Ovary (tissue), 9 donors: ENCODE results near the gene FRMD3. TPM values are rescaled to one million over a fixed set of nuclear protein-coding genes. Genes with fewer than 3 reads are reported as not detected.

Source experiments
- DNase-seq, 5 donors: peaks; one replicate each; pipeline ENCODE4 v3.0.0-alpha.2; 2019 to 2020
- H3K27ac ChIP-seq, 2 donors: fragments of 200-600 bp; one replicate each; pipeline versions ENCODE4 v1.5.1 to v1.8.0; 2019 to 2022
- H3K27me3 ChIP-seq: fragments of 200-600 bp; one replicate; pipeline ENCODE4 v1.8.0; 2022
- H3K36me3 ChIP-seq: fragments of 200-600 bp; sonication (generic); one replicate; pipeline ENCODE4 v1.5.1; 2019
- H3K4me1 ChIP-seq: one replicate; pipeline ENCODE4 v1.8.1; 2013; ENCODE audit warnings: mild to moderate bottlenecking, moderate library complexity; ENCODE audit not compliant: insufficient read depth
- H3K4me3 ChIP-seq: fragments of 200-600 bp; sonication (generic); one replicate; pipeline ENCODE4 v1.5.1; 2017
- H3K9me3 ChIP-seq, 2 donors: fragments of 200-600 bp in 1 of 2; sonication (generic) in 1 of 2; one replicate each; pipeline versions ENCODE4 v1.5.1 to v1.8.1; 2013 to 2019; ENCODE audit warnings: mild to moderate bottlenecking in 1 of 2, moderate library complexity in 1 of 2
- CTCF ChIP-seq, 3 donors: fragments of 450-650 bp in 2 of 3; fragments of 200-600 bp in 1 of 3; IDR thresholded peaks; one replicate each; pipeline versions ENCODE4 v1.5.1 to v1.8.0; 2016 to 2022; ENCODE audit warnings: antibody characterized with exemption in 3 of 3, mild to moderate bottlenecking in 1 of 3
- EP300 ChIP-seq: sonication (generic); formaldehyde crosslinking; IDR thresholded peaks from one replicate; pipeline ENCODE4 v1.6.1; 2017; ENCODE audit warnings: antibody characterized with exemption
- POLR2A ChIP-seq: fragments of 450-650 bp; IDR thresholded peaks from one replicate; pipeline ENCODE4 v1.6.1; 2017; ENCODE audit warnings: antibody characterized with exemption, mild to moderate bottlenecking, moderate library complexity
- WGBS, 3 donors: extraction: QIAGEN DNeasy Blood & Tissue Kit in 1 of 3; methylation state at CpG; one replicate each; pipeline versions ENCODE4 v1.1.5 to v1.1.7; 2013 to 2017; 5-methylcytosine and 5-hydroxymethylcytosine counted together
- intact Hi-C, 4 donors: fragments of 100-400 bp; cut with DNase I; formaldehyde crosslinking; loops; one replicate each; pipeline versions ENCODE4 v1.11.0 to v1.15.1; 2022 to 2023
- polyA plus RNA-seq, 2 donors: library from polyadenylated mRNA; stranded (reverse); fragments of 200-250 nt in 1 of 2; fragments of 350-450 nt in 1 of 2; fragmentation: Illumina TruSeq in 1 of 2; extraction: RNeasy Lipid Tissue Mini Kit (QIAGEN cat#74804) in 1 of 2; gene quantifications; one replicate each; pipeline ENCODE4 v1.2.3, GENCODE V29; 2013 to 2014
- total RNA-seq, 7 donors: library from RNA; depleted of rRNA in 2 of 7; stranded (reverse); fragments of >200 nt in 2 of 7; fragmentation: NEBNext Ultra II Directional in 3 of 7; extraction: Animal tissue kit (Norgen Biotek cat#: 25700) in 3 of 7; gene quantifications; one replicate each; pipeline versions ENCODE4 v1.1.0 to v1.2.4, GENCODE V29; 2016 to 2023
- donor health status: DM: no; HTN: no; CAD: no; lungs with moderate emphysema.
- donor health status: DM: no; HTN: no; CAD: no.
- donor health status: Bipolar disorder and iron deficiency.
- donor health status: DM: yes; HTN: yes; CAD: no.
- donor health status: DM: no; HTN: no; CAD: no.
- donor health status: DM: yes; HTN: yes; CAD: no.

The FRMD3 gene
- total and polyA plus RNA-seq, 9 donors = 0.83 to 9.1 (median 4.2) TPM

DNA sequence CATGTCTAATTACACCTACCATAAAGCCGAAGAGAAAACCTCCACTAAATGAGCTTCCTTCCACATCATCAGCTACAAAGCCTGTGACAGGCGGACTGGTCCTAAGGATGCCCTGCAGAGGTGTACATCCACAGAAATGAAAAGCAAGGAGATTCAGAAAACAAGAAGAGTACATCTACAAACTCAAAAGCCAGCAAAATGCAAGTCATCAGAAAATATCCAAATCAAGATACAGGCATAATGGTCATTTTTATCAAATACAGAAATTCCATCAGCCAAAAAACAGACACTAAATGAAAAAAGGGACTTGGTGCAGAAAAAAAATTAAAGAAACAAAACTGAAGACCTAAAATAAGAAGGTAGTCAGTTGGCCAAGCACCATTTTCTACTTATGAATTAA is 79.7 kb downstream of the FRMD3 start:
- H3K27me3 ChIP-seq = no peaks in the 10 kb centered on the region
- H3K9me3 ChIP-seq = no peaks in the 10 kb centered on the region
- TF ChIP-seq CTCF (IDR thresholded peaks at IDR 0.05) (no peak), EP300 (no peak), POLR2A (no peak)
- 89 to 100% (median 99%) methylated on average over 2 of the region's 2 CpGs for WGBS, 3 donors
- no peaks in the 10 kb centered on the region for H3K36me3 ChIP-seq
- H3K4me3 ChIP-seq = no peak overlapping the region
- DNase-seq = no peak
- H3K4me1 ChIP-seq = no peaks in the 10 kb centered on the region
- no peak overlapping the region for H3K27ac ChIP-seq
- intact Hi-C loops = no loop called here

DNA sequence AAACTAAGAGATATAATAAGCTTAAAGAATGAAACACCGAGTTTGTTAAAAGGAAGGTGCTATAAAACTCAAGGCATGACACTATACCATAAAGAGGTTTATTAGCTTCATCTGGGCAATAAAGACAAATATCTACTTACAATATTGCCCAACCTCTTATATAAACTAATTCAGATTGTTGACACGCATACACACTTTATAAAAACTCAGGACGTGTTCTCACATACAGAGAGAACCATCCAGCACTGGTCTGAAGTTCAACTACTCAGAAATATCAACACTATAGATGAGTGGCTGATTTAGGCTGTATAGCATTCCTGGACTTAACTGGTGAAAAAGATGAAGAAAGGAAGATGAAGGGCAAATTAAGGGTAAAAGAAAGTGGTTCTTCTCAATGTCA is 81.2 kb downstream of the FRMD3 start:
- Histone ChIP-seq H3K4me1 (no peaks in the 10 kb centered on the region), H3K4me3 (no peak overlapping the region), H3K27ac (no peak overlapping the region), H3K9me3 (no peaks in the 10 kb centered on the region), H3K36me3 (no peaks in the 10 kb centered on the region), H3K27me3 (no peaks in the 10 kb centered on the region)
- no peak for DNase-seq
- no peak for TF ChIP-seq POLR2A
- 93 to 95% (median 93%) methylated on average over 3 of the region's 3 CpGs for WGBS, 3 donors
- intact Hi-C loops = no loop called here

DNA sequence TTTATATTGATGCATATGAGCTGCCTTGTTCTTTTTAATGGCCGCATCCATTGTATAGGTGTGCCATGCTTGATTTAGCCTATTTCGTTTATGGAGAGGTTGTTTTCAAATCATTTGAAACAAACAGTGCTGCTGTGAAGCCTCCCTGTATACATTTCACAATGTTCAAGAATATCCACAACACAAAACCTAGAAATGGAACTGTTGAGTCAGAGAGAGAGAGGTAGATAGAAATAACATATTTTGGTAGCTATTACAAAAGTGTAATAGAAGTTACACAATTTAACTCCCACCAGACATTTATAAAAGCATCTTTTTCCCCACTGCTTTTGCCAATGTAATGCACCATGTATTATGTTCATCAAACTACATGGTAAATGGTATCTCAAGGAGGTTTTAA is 82.0 kb downstream of the FRMD3 start:
- Histone ChIP-seq H3K4me3 (no peak overlapping the region), H3K4me1 (peaks cover 3% of the 10 kb centered on the region), H3K27me3 (no peaks in the 10 kb centered on the region), H3K36me3 (no peaks in the 10 kb centered on the region), H3K27ac (no peak overlapping the region), H3K9me3 (no peaks in the 10 kb centered on the region)
- TF ChIP-seq CTCF (IDR thresholded peaks at IDR 0.05) = no peak
- no peak for TF ChIP-seq EP300
- no peak for TF ChIP-seq POLR2A
- 79 to 83% (median 81%) methylated on average over 2 of the region's 2 CpGs for WGBS, 3 donors
- intact Hi-C loops = no loop called here
- DNase-seq = no peak

DNA sequence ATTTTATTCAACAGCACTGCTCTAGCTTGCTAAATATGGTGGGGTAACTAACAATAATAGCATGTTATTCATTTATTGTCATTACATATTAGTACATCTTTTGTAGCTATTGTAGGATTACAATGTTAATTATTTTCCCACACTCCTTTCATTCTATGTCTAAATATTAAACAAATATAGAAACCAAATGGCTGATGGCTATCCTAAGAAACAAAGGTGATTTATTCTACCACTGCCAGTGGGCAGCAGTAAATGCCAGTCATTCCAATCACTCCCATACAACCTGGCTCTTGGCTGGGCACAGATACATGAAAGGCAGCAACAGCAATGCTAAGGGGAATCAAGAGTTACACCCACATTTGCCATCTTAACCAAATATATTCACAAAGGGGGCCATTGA is 84.1 kb downstream of the FRMD3 start:
- intact Hi-C loops = no loop called here
- no peak for TF ChIP-seq CTCF (IDR thresholded peaks at IDR 0.05)
- TF ChIP-seq EP300 = no peak
- no peak for TF ChIP-seq POLR2A
- H3K9me3 ChIP-seq = no peaks in the 10 kb centered on the region

DNA sequence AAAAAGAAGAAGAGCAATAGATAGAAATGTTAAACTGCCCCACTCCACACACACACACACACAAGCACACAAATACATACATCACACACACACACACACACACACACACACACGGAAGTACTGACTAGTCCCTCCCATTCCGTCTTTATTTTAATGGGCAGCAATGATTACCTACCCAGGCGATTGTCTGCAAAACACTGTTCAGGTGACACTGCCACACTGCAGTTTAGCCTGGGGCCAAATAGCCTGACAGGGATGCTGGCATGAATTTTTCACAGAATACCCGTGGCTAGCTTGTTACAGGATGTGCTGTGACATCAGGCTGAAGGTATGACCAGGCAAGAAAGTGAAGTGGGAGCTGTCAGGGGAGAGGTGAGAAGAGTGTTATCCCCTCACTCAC is 86.9 kb downstream of the FRMD3 start:
- DNase-seq = no peak
- peaks cover 9% of the 10 kb centered on the region for H3K4me1 ChIP-seq
- intact Hi-C loops = no loop called here
- H3K36me3 ChIP-seq = no peaks in the 10 kb centered on the region
- no peak for TF ChIP-seq POLR2A
- TF ChIP-seq CTCF (IDR thresholded peaks at IDR 0.05) = no peak
- no peak for TF ChIP-seq EP300
- H3K27me3 ChIP-seq = no peaks in the 10 kb centered on the region
- no peak overlapping the region for H3K4me3 ChIP-seq
- no peaks in the 10 kb centered on the region for H3K9me3 ChIP-seq
- WGBS, 3 donors = 69 to 75% (median 74%) methylated on average over 4 of the region's 4 CpGs
- H3K27ac ChIP-seq = no peak overlapping the region

More for the DNA sequence above, 84.1 kb downstream of the FRMD3 start:
- Histone ChIP-seq H3K27ac (no peak overlapping the region), H3K4me3 (no peak overlapping the region), H3K4me1 (peaks cover 5% of the 10 kb centered on the region), H3K36me3 (no peaks in the 10 kb centered on the region), H3K27me3 (no peaks in the 10 kb centered on the region)
- no peak for DNase-seq
